Prostate gland (tissue), 2 donors: ENCODE data around the gene RBX1. TPM values are rescaled to one million over a fixed set of nuclear protein-coding genes. Genes with fewer than 3 reads are reported as not detected.

Experiments used
- DNase-seq: peaks from one replicate; pipeline ENCODE4 v3.0.0-alpha.2; 2019; ENCODE audit warnings: low spot score
- H3K27ac ChIP-seq, 2 donors: fragments of 200-600 bp; sonication (generic); 2 replicates each; pipeline ENCODE4 v1.5.1; 2017 to 2019
- H3K27me3 ChIP-seq: fragments of 200-600 bp; sonication (generic); replicated peaks from 2 replicates; pipeline ENCODE4 v1.5.1; 2019; ENCODE audit not compliant: insufficient read depth
- H3K36me3 ChIP-seq, 2 donors: fragments of 200-600 bp; sonication (generic); 1 replicate in 1 of 2; 2 replicates in 1 of 2; pipeline versions ENCODE4 v1.5.1 to v1.8.1; 2017 to 2019
- H3K4me1 ChIP-seq: fragments of 200-600 bp; sonication (generic); replicated peaks from 2 replicates; pipeline ENCODE4 v1.5.1; 2019
- H3K4me3 ChIP-seq, 2 donors: fragments of 200-600 bp; sonication (generic); 2 replicates each; pipeline ENCODE4 v1.5.1; 2017 to 2019
- H3K9me3 ChIP-seq: fragments of 200-600 bp; sonication (generic); 2 replicates; pipeline ENCODE4 v1.5.1; 2017
- CTCF ChIP-seq, 4 experiments: fragments of 200-600 bp in 2 of 4; fragments of 450-650 bp in 2 of 4; sonication (generic) in 2 of 4; IDR thresholded peaks; 1 replicate in 3 of 4; 2 replicates in 1 of 4; pipeline ENCODE4 v1.5.1; 2016 to 2019; ENCODE audit warnings: antibody characterized with exemption in 4 of 4, mild to moderate bottlenecking in 2 of 4, moderate library complexity in 2 of 4
- POLR2A ChIP-seq: fragments of 450-650 bp; IDR thresholded peaks from one replicate; pipeline ENCODE4 v1.6.1; 2016; ENCODE audit warnings: antibody characterized with exemption, mild to moderate bottlenecking
- POLR2AphosphoS5 ChIP-seq: sonication (generic); formaldehyde crosslinking; IDR thresholded peaks from one replicate; pipeline ENCODE4 v1.6.1; 2017; ENCODE audit warnings: antibody characterized with exemption
- WGBS: methylation state at CpG from one replicate; pipeline ENCODE4 v1.1.5; 2018; 5-methylcytosine and 5-hydroxymethylcytosine counted together
- intact Hi-C: fragments of 100-400 bp; cut with DNase I; formaldehyde crosslinking; loops from one replicate; pipeline ENCODE4 v1.14.2; 2022
- total RNA-seq, 2 donors: library from RNA; depleted of rRNA; stranded (reverse); fragments of >200 nt; gene quantifications; one replicate each; pipeline ENCODE4 v1.1.0, GENCODE V29; 2016

The RBX1 gene
- total RNA-seq, 2 donors from 2014 or later: 34.9 to 42.8 TPM

- DNase-seq: no peak
- no peaks in the 10 kb centered on the region for H3K36me3 ChIP-seq
- H3K27ac ChIP-seq: no peak overlapping the region
- 81% methylated on average over 18 of the region's 18 CpGs for WGBS
- H3K4me1 ChIP-seq: no peaks in the 10 kb centered on the region
- H3K4me3 ChIP-seq: no peak overlapping the region
- H3K27me3 ChIP-seq: no peaks in the 10 kb centered on the region
- TF ChIP-seq CTCF (IDR thresholded peaks at IDR 0.05) (no peak), POLR2AphosphoS5 (no peak), POLR2A (no peak)
- H3K9me3 ChIP-seq: no peaks in the 10 kb centered on the region
- intact Hi-C loops: no loop called here
Observed at GRCh38 chr22:40976866-40977700, 25.9 kb downstream of the RBX1 start.

GRCh38 chr22:40979198-40979597 is 28.0 kb downstream of the RBX1 start:
- no peaks in the 10 kb centered on the region for H3K27me3 ChIP-seq
- H3K4me1 ChIP-seq: no peaks in the 10 kb centered on the region
- WGBS: 96% methylated on average over 7 of the region's 7 CpGs
- H3K9me3 ChIP-seq: no peaks in the 10 kb centered on the region
- no peak overlapping the region for H3K27ac ChIP-seq
- no peaks in the 10 kb centered on the region for H3K36me3 ChIP-seq
- H3K4me3 ChIP-seq: no peak overlapping the region
- no peak for DNase-seq
- TF ChIP-seq CTCF (IDR thresholded peaks at IDR 0.05) (no peak), POLR2A (no peak), POLR2AphosphoS5 (no peak)
- intact Hi-C loops: no loop called here

- intact Hi-C loops: no loop called here
- H3K9me3 ChIP-seq: no peaks in the 10 kb centered on the region
- no peak overlapping the region for H3K4me3 ChIP-seq
- WGBS: 83% methylated on average over 8 of the region's 8 CpGs
- no peaks in the 10 kb centered on the region for H3K36me3 ChIP-seq
- no peak for DNase-seq
- no peak for TF ChIP-seq CTCF (IDR thresholded peaks at IDR 0.05)
- no peak for TF ChIP-seq POLR2A
- TF ChIP-seq POLR2AphosphoS5: no peak
- H3K27me3 ChIP-seq: no peaks in the 10 kb centered on the region
- no peak overlapping the region for H3K27ac ChIP-seq
- no peaks in the 10 kb centered on the region for H3K4me1 ChIP-seq
Observed at GRCh38 chr22:40979871-40980270, 28.7 kb downstream of the RBX1 start.

- Histone ChIP-seq H3K9me3 (no peaks in the 10 kb centered on the region), H3K4me1 (no peaks in the 10 kb centered on the region), H3K36me3 (no peaks in the 10 kb centered on the region), H3K4me3 (no peak overlapping the region), H3K27me3 (no peaks in the 10 kb centered on the region), H3K27ac (no peak overlapping the region)
- DNase-seq: no peak
- intact Hi-C loops: no loop called here
- TF ChIP-seq POLR2A (no peak), CTCF (IDR thresholded peaks at IDR 0.05) (no peak), POLR2AphosphoS5 (no peak)
- WGBS: 81% methylated on average over 21 of the region's 21 CpGs
Observed at GRCh38 chr22:40982482-40983385, 31.6 kb downstream of the RBX1 start.
